HepG2 (cell line): Measurements from ENCODE around the gene CAND1. TPM values are rescaled to one million over a fixed set of nuclear protein-coding genes. Genes with fewer than 3 reads are reported as not detected.
A peak's percentile ranks its signal among the peaks of the same experiment; 100 is the strongest.

Experiments
- ATAC-seq: fragments of 200-7000 bp; cut with Tn5 transposase; 3 replicates; pipeline ENCODE4 v1.9.1; 2020; ENCODE audit warnings: mild to moderate bottlenecking, moderate library complexity
- BruUV-seq: library from RNA; stranded (reverse); fragments of 400-500 nt; replicated peaks from 2 replicates; lab custom pipeline; 2021; lab: Mats Ljungman, UMichigan
- CTCF ChIA-PET: fragments of 300-600 bp; formaldehyde crosslinking; extraction: SDS; loops from one replicate; lab custom pipeline; 2021; ENCODE audit warnings: low total read pairs, inconsistent platforms, low intra/inter-chr PET ratio; lab: Yijun Ruan, JAX
- POLR2A ChIA-PET: fragments of 350-600 bp; sonication (Branson Sonifier 250); formaldehyde crosslinking; loops from one replicate; lab custom pipeline; 2020; ENCODE audit warnings: antibody characterized with exemption, inconsistent platforms; lab: Yijun Ruan, JAX
- DNase-seq: peaks from one replicate; pipeline ENCODE4 v3.0.0-alpha.2; 2015; ENCODE audit warnings: low spot score
- FAIRE-seq: peaks from 3 replicates; lab custom pipeline; 2011; peaks lifted over from hg19 to GRCh38; lab: Jason Lieb, UNC
- H2AFZ ChIP-seq: one replicate; pipeline ENCODE4 v1.6.1; 2011; ENCODE audit warnings: low read length, inconsistent platforms
- H3K27ac ChIP-seq: fragments of 300-600 bp; 3 replicates; pipeline ENCODE4 v1.8.0; 2011; ENCODE audit warnings: mixed run types, mild to moderate bottlenecking, mixed read lengths, low read length, inconsistent platforms; ENCODE audit not compliant: insufficient read depth; ENCODE audit errors: extremely low read length
- H3K27me3 ChIP-seq, 2 experiments: fragments of 200-600 bp in 1 of 2; 2 replicates in 1 of 2; 3 replicates in 1 of 2; pipeline versions ENCODE4 v1.6.0 to v1.8.0; 2011; ENCODE audit warnings: low read length in 2 of 2, mild to moderate bottlenecking in 2 of 2, moderate library complexity in 2 of 2, inconsistent platforms in 1 of 2; ENCODE audit not compliant: insufficient read depth in 2 of 2, control insufficient read depth in 1 of 2
- H3K36me3 ChIP-seq, 2 experiments: fragments of 200-600 bp in 1 of 2; replicated peaks in 1 of 2; 2 replicates in 1 of 2; 3 replicates in 1 of 2; pipeline versions ENCODE4 v1.5.1 to v1.8.0; 2011; ENCODE audit warnings: low read length in 2 of 2, inconsistent platforms in 1 of 2; ENCODE audit not compliant: insufficient read depth in 2 of 2, control insufficient read depth in 1 of 2
- H3K4me1 ChIP-seq: 2 replicates; pipeline ENCODE4 v1.5.1; 2012; ENCODE audit warnings: low read length, inconsistent platforms; ENCODE audit not compliant: insufficient read depth
- H3K4me2 ChIP-seq: 2 replicates; pipeline ENCODE4 v1.6.0; 2011; ENCODE audit warnings: low read depth, low read length, inconsistent platforms
- H3K4me3 ChIP-seq, 3 experiments: fragments of 200-600 bp in 1 of 3; sonication (generic), shearing (Covaris generic) in 1 of 3; replicated peaks in 1 of 3; 2 replicates each; pipeline ENCODE4 v1.5.1; 2011 to 2016; ENCODE audit warnings: low read length in 3 of 3, inconsistent platforms in 2 of 3, low read depth in 2 of 3, mild to moderate bottlenecking in 2 of 3, control low read depth in 1 of 3, mixed read lengths in 1 of 3; ENCODE audit not compliant: insufficient read depth in 1 of 3
- H3K79me2 ChIP-seq: one replicate; pipeline ENCODE4 v1.6.1; 2011; ENCODE audit warnings: low read length, inconsistent platforms; ENCODE audit not compliant: insufficient read depth
- H3K9ac ChIP-seq: 2 replicates; pipeline ENCODE4 v1.6.0; 2011; ENCODE audit warnings: mild to moderate bottlenecking, low read depth, low read length, inconsistent platforms; ENCODE audit not compliant: insufficient read depth
- H3K9me3 ChIP-seq: 2 replicates; pipeline ENCODE4 v1.5.1; 2012; ENCODE audit warnings: mild to moderate bottlenecking, low read length
- H4K20me1 ChIP-seq: 2 replicates; pipeline ENCODE4 v1.6.0; 2011; ENCODE audit warnings: inconsistent platforms, mild to moderate bottlenecking, low read length, moderate library complexity; ENCODE audit not compliant: insufficient read depth
- AHR ChIP-seq: IDR thresholded peaks from 2 replicates; pipeline ENCODE4 v1.6.1; 2018; ENCODE audit warnings: missing genetic modification reagents, missing compliant biosample characterization
- ATF1 ChIP-seq: IDR thresholded peaks from 2 replicates; pipeline ENCODE4 v1.6.1; 2016; ENCODE audit warnings: mild to moderate bottlenecking, control low read depth
- DNMT1 ChIP-seq: sonication (generic); formaldehyde crosslinking; IDR thresholded peaks from 2 replicates; pipeline ENCODE4 v1.5.1; 2020; ENCODE audit warnings: mild to moderate bottlenecking, missing genetic modification reagents
- EED ChIP-seq: sonication (generic); formaldehyde crosslinking; IDR thresholded peaks from 2 replicates; pipeline ENCODE4 v1.5.0; 2020; ENCODE audit warnings: mild to moderate bottlenecking, missing genetic modification reagents
- MAFF ChIP-seq: IDR thresholded peaks from 2 replicates; pipeline ENCODE4 v1.6.1; 2011; ENCODE audit warnings: low read depth, low read length, improper control_type of control experiment
- MAFK ChIP-seq, 2 experiments: IDR thresholded peaks in 1 of 2; conservative IDR thresholded peaks in 1 of 2; 2 replicates each; pipeline ENCODE4 v1.6.1; 2011; ENCODE audit warnings: improper control_type of control experiment in 2 of 2, low read length in 2 of 2
- MBD4 ChIP-seq: IDR thresholded peaks from 2 replicates; pipeline ENCODE4 v1.6.1; 2012; ENCODE audit warnings: low read length, inconsistent platforms, borderline replicate concordance
- ONECUT2 ChIP-seq: sonication (generic); formaldehyde crosslinking; IDR thresholded peaks from 2 replicates; pipeline ENCODE4 v1.4.0; 2020; ENCODE audit warnings: missing genetic modification reagents
- PTBP1 ChIP-seq: fragments of 200-400 bp; formaldehyde crosslinking; IDR thresholded peaks from 2 replicates; pipeline ENCODE4 v1.6.1; 2018; ENCODE audit warnings: low read length, low read depth; ENCODE audit not compliant: poor library complexity, severe bottlenecking
- SP2 ChIP-seq: sonication (generic); formaldehyde crosslinking; IDR thresholded peaks from 2 replicates; pipeline ENCODE4 v1.5.1; 2020; ENCODE audit warnings: mild to moderate bottlenecking, missing genetic modification reagents
- TEF ChIP-seq: sonication (generic); formaldehyde crosslinking; IDR thresholded peaks from 2 replicates; pipeline ENCODE4 v1.5.0; 2020; ENCODE audit warnings: missing genetic modification reagents
- TIGD3 ChIP-seq: sonication (generic); formaldehyde crosslinking; IDR thresholded peaks from 2 replicates; pipeline ENCODE4 v1.5.1; 2020; ENCODE audit warnings: mild to moderate bottlenecking, missing genetic modification reagents, borderline replicate concordance
- ZFP36 ChIP-seq: fragments of 150-350 bp; IDR thresholded peaks from 2 replicates; pipeline ENCODE4 v1.6.1; 2018; ENCODE audit warnings: borderline replicate concordance, low read length, low read depth; ENCODE audit not compliant: partially characterized antibody
- ZNF292 ChIP-seq: sonication (generic); formaldehyde crosslinking; IDR thresholded peaks from 2 replicates; pipeline ENCODE4 v1.8.1; 2022; ENCODE audit warnings: mild to moderate bottlenecking, low read depth, missing genetic modification reagents, borderline replicate concordance
- ZSCAN12 ChIP-seq: sonication (generic); formaldehyde crosslinking; IDR thresholded peaks from 2 replicates; pipeline ENCODE4 v1.9.0; 2021; ENCODE audit warnings: mild to moderate bottlenecking, missing genetic modification reagents
- WGBS: methylation state at CpG from one replicate; pipeline ENCODE4 v1.1.6; 2017; ENCODE audit warnings: low lambda C conversion rate; 5-methylcytosine and 5-hydroxymethylcytosine counted together
- in situ Hi-C: cut with HindIII; loops from 2 replicates; pipeline ENCODE4 v1.10.0; 2017; ENCODE audit warnings: low pct_unique_long_range_greater_than_20kb; ENCODE audit not compliant: extremely low pct_ligation_motif_present
- intact Hi-C: fragments of 100-400 bp; cut with micrococcal nuclease; formaldehyde crosslinking; loops from one replicate; pipeline ENCODE4 v1.10.0; 2022; ENCODE audit not compliant: unreplicated experiment
- polyA plus RNA-seq, 8 experiments: library from polyadenylated mRNA; depleted of rRNA in 3 of 8; stranded (reverse) in 7 of 8; unstranded in 1 of 8; fragments of >200 nt; fragmentation: Illumina TruSeq in 4 of 8; extraction: Trizol in 4 of 8; gene quantifications; 2 replicates each; pipeline versions ENCODE4 v1.2.1 to v1.2.3, GENCODE V29; 2011 to 2016; ENCODE audit warnings: low read depth in 4 of 8, missing spikeins in 1 of 8, mixed read lengths in 1 of 8; ENCODE audit not compliant: insufficient read depth in 1 of 8
- total RNA-seq, 5 experiments: library from RNA; depleted of rRNA; stranded (reverse); fragments of >200 nt; fragmentation: Illumina TruSeq; extraction: Trizol; gene quantifications; 2 replicates each; pipeline ENCODE4 v1.2.3, GENCODE V29; 2016; ENCODE audit warnings: low read depth in 1 of 5

CAND1 gene
- total and polyA plus RNA-seq, 2 of the 13 experiments (the other 11 are each of a cell fraction or from before 2014, with no cell fraction given), result 56.2 to 138 TPM

- Histone ChIP-seq H3K9me3 (no peaks in the 10 kb centered on the region), H3K9ac (no peak overlapping the region), H3K4me2 (no peak overlapping the region), H3K79me2 (no peaks in the 10 kb centered on the region), H2AFZ (no peak overlapping the region), H3K4me1 (no peaks in the 10 kb centered on the region), H3K36me3 (no peaks in the 10 kb centered on the region), H3K27ac (no peak overlapping the region), H4K20me1 (no peaks in the 10 kb centered on the region), H3K4me3 (no peak overlapping the region), H3K27me3 (no peaks in the 10 kb centered on the region)
- ChIA-PET POLR2A (no interaction called here), CTCF (no interaction called here)
- no peak for TF ChIP-seq ATF1 (CRISPR knock-in tag)
- peak; percentile 85 for TF ChIP-seq MAFF
- no peak for TF ChIP-seq TIGD3 (CRISPR knock-in tag)
- no peak for TF ChIP-seq ZFP36
- TF ChIP-seq ZNF292, result no peak
- no peak for TF ChIP-seq ONECUT2 (CRISPR knock-in tag)
- TF ChIP-seq MAFK (conservative IDR thresholded peaks at IDR 0.05 in 1 of 2, IDR thresholded peaks at IDR 0.05 in 1 of 2; ENCODE audit: low read length in 2 of 2), result peak; percentile 78 to 93
- BruUV-seq, result no TSS peak
- intact Hi-C loops, result no loop called here
- FAIRE-seq (no peak), DNase-seq (no peak), ATAC-seq (no peak)
- in situ Hi-C loops, result no loop called here
Measured at GRCh38 chr12:67331828-67332227, 62.7 kb downstream of the CAND1 start.

- in situ Hi-C loops, result no loop called here
- DNase-seq (no peak), FAIRE-seq (no peak), ATAC-seq (no peak)
- Histone ChIP-seq H3K79me2 (no peaks in the 10 kb centered on the region), H4K20me1 (no peaks in the 10 kb centered on the region), H3K4me2 (no peak overlapping the region), H2AFZ (no peak overlapping the region), H3K4me3 (no peak overlapping the region), H3K36me3 (no peaks in the 10 kb centered on the region), H3K27ac (no peak overlapping the region), H3K27me3 (no peaks in the 10 kb centered on the region), H3K9ac (no peak overlapping the region), H3K4me1 (no peaks in the 10 kb centered on the region), H3K9me3 (peaks cover 9% of the 10 kb centered on the region; the same call in 1 of the 2 replicates)
- BruUV-seq, result no TSS peak
- CTCF ChIA-PET, result no interaction called here
- WGBS, result 33% methylated on average over 1 of the region's 1 CpG
- TF ChIP-seq ZSCAN12 (CRISPR knock-in tag) (no peak), PTBP1 (no peak), AHR (CRISPR knock-in tag) (no peak), SP2 (CRISPR knock-in tag) (no peak), TEF (CRISPR knock-in tag) (no peak), DNMT1 (no peak), EED (no peak), MBD4 (no peak)
- intact Hi-C loops, result no loop called here
- POLR2A ChIA-PET, result no interaction called here
Measured at GRCh38 chr12:67333649-67334048, 64.5 kb downstream of the CAND1 start.
